Melanocyte of skin (primary cell): ENCODE data around the gene VRK2. TPM values are rescaled to one million over a fixed set of nuclear protein-coding genes. Genes with fewer than 3 reads are reported as not detected.

ENCODE experiments used
- total RNA-seq, 2 donors: library from RNA; depleted of rRNA; stranded (reverse); fragments of >200 nt; gene quantifications; 2 replicates each; pipeline ENCODE4 v1.2.3, GENCODE V29; 2012

The VRK2 gene
- 10 to 100 TPM; 22.4 to 26.6 TPM for total RNA-seq

GRCh38 chr2:58046585-58047372 lies at the start of gene VRK2:
VRK2 (plus strand) TSS chr2:58046806; CDS start chr2:58048832, 2,026 bp downstream.

Other genes with a start within 250 kb of the VRK2 start
- gene FANCL, start 194.5 kb downstream of the VRK2 start, total RNA-seq = 10 to 100 TPM; 18.2 to 25.0 TPM